ENCODE results near the gene UBE2L5. TPM values are rescaled to one million over a fixed set of nuclear protein-coding genes. Genes with fewer than 3 reads are reported as not detected.

Gene UBE2L5
- total and polyA plus RNA-seq, 2 experiments from 2014 or later, result not detected

DNA sequence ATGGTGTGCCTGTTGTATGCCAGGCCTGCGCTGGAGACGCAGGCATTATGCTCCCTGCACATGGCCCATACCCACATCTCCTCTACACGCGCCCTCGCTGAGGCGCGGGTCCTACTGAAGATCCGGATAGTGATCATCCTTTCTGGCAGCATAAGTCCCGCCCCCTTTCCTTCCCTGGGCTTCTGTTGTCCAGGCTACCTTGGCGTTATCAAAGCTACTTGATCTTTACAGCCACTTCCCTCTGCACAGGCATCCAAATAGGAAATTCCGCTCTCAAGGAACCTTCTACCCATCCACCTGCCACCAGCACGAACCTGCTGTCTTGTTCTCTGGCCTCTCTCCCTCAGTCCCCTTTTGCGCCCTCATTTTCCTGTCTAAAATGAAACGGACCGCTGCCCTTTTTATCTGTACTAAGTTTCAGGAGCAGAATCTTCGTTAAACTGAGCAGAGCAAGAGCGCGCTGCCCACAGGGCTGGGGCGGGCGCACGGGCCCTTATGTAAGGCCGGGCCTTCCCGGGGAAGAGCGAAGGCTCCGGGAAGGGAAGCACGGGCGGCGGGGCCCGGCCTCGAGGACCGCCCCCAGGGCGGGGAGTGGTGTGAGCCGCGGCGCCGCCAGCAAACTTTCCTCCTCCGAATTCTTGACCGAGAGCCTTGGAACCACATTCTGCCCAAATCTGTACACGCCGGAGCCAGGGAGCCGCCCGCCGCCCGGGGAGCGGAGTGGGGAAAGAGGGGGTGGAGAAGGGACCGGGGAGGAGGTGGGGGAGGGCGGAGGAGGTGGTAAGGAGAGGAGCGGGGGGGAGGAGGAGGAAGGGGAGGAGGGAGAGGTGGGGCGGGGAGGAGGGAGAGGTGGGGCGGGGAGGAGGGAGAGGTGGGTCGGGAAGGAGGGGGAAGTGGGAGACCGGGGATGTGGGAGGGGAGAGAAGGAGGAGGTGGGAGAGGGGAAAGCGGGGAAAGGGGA, 920 bp upstream of the UBE2L5 start:
- H3K27me3 ChIP-seq (ENCODE audit: insufficient read depth), result peaks cover 12% of the 10 kb centered on the region; the same call in 1 of the 2 replicates
- peak; percentile 78 for DNase-seq (ENCODE audit: low spot score)
- no peaks in the 10 kb centered on the region for H3K36me3 ChIP-seq (ENCODE audit: insufficient read depth)
- Mint-ChIP-seq H3K9me3 (no peaks in the 10 kb centered on the region; the same call in 2 of the 3 replicates), H3K4me1 (peaks cover 15% of the 10 kb centered on the region), H3K27me3 (ENCODE audit: insufficient read depth, low read depth, poor library complexity) (peaks cover 16% of the 10 kb centered on the region), H3K4me3 (peak overlapping the region; percentile 87), H3K36me3 (ENCODE audit: low read depth) (no peaks in the 10 kb centered on the region), H3K27ac (peak overlapping the region; percentile 90)
- ATAC-seq, result peak; percentile 82
- H3K4me2 ChIP-seq, result peak overlapping the region; percentile 98
- peak overlapping the region; percentile 99 for H3K27ac ChIP-seq (ENCODE audit: low read depth)
- no peaks in the 10 kb centered on the region for H3K79me2 ChIP-seq (replicated peaks; ENCODE audit: insufficient read depth)
- H3K9me2 ChIP-seq (ENCODE audit: insufficient read depth), result no peaks in the 10 kb centered on the region
- peaks cover 10% of the 10 kb centered on the region for H3F3A ChIP-seq (replicated peaks; ENCODE audit: low read depth)
- peak overlapping the region; percentile 98 for H3K4me3 ChIP-seq
- H4K20me1 ChIP-seq (replicated peaks; ENCODE audit: insufficient read depth), result no peaks in the 10 kb centered on the region
- peak overlapping the region; percentile 100 for H2AFZ ChIP-seq
- peak; percentile 30 for TF ChIP-seq POLR2AphosphoS5 (IDR thresholded peaks at IDR 0.05; ENCODE audit: low read depth)
- TF ChIP-seq CREB1 (CRISPR knock-in tag; IDR thresholded peaks at IDR 0.05; ENCODE audit: low read depth), result no peak
- peaks cover 8% of the 10 kb centered on the region for H3K4me1 ChIP-seq (ENCODE audit: insufficient read depth)

DNA sequence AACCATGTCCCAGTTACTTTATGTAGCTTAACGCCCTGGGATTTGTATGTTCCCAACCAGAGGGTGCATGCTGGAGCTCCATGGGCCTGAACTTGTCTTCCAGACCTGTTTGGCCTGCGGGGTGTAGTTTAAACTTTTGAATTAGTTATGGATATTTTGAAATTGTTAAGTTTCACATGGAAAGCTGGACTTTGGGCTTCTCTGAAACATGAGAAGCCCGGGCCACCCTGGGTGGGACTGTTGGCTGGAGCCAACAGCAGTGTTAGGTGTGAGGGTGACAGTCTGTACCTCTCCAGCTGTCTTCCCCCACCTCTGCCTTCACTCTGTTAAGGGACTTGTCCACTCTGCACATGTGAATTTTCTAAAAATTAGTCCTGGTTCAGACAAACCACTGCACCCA, 1.6 kb downstream of the UBE2L5 start:
- Mint-ChIP-seq H3K9me3 (no peaks in the 10 kb centered on the region; the same call in 2 of the 3 replicates), H3K4me1 (peaks cover 15% of the 10 kb centered on the region), H3K4me3 (no peak overlapping the region), H3K36me3 (ENCODE audit: low read depth) (no peaks in the 10 kb centered on the region), H3K27me3 (ENCODE audit: insufficient read depth, low read depth, poor library complexity) (peaks cover 11% of the 10 kb centered on the region), H3K27ac (no peak overlapping the region)
- no peak overlapping the region for H2AFZ ChIP-seq
- DNase-seq (ENCODE audit: low spot score) (no peak), ATAC-seq (no peak)
- H3K4me1 ChIP-seq (ENCODE audit: insufficient read depth), result peaks cover 8% of the 10 kb centered on the region
- no peaks in the 10 kb centered on the region for H3K36me3 ChIP-seq (ENCODE audit: insufficient read depth)
- no peak overlapping the region for H3K4me2 ChIP-seq
- no peak overlapping the region for H3K4me3 ChIP-seq
- TF ChIP-seq, protein P1, sequence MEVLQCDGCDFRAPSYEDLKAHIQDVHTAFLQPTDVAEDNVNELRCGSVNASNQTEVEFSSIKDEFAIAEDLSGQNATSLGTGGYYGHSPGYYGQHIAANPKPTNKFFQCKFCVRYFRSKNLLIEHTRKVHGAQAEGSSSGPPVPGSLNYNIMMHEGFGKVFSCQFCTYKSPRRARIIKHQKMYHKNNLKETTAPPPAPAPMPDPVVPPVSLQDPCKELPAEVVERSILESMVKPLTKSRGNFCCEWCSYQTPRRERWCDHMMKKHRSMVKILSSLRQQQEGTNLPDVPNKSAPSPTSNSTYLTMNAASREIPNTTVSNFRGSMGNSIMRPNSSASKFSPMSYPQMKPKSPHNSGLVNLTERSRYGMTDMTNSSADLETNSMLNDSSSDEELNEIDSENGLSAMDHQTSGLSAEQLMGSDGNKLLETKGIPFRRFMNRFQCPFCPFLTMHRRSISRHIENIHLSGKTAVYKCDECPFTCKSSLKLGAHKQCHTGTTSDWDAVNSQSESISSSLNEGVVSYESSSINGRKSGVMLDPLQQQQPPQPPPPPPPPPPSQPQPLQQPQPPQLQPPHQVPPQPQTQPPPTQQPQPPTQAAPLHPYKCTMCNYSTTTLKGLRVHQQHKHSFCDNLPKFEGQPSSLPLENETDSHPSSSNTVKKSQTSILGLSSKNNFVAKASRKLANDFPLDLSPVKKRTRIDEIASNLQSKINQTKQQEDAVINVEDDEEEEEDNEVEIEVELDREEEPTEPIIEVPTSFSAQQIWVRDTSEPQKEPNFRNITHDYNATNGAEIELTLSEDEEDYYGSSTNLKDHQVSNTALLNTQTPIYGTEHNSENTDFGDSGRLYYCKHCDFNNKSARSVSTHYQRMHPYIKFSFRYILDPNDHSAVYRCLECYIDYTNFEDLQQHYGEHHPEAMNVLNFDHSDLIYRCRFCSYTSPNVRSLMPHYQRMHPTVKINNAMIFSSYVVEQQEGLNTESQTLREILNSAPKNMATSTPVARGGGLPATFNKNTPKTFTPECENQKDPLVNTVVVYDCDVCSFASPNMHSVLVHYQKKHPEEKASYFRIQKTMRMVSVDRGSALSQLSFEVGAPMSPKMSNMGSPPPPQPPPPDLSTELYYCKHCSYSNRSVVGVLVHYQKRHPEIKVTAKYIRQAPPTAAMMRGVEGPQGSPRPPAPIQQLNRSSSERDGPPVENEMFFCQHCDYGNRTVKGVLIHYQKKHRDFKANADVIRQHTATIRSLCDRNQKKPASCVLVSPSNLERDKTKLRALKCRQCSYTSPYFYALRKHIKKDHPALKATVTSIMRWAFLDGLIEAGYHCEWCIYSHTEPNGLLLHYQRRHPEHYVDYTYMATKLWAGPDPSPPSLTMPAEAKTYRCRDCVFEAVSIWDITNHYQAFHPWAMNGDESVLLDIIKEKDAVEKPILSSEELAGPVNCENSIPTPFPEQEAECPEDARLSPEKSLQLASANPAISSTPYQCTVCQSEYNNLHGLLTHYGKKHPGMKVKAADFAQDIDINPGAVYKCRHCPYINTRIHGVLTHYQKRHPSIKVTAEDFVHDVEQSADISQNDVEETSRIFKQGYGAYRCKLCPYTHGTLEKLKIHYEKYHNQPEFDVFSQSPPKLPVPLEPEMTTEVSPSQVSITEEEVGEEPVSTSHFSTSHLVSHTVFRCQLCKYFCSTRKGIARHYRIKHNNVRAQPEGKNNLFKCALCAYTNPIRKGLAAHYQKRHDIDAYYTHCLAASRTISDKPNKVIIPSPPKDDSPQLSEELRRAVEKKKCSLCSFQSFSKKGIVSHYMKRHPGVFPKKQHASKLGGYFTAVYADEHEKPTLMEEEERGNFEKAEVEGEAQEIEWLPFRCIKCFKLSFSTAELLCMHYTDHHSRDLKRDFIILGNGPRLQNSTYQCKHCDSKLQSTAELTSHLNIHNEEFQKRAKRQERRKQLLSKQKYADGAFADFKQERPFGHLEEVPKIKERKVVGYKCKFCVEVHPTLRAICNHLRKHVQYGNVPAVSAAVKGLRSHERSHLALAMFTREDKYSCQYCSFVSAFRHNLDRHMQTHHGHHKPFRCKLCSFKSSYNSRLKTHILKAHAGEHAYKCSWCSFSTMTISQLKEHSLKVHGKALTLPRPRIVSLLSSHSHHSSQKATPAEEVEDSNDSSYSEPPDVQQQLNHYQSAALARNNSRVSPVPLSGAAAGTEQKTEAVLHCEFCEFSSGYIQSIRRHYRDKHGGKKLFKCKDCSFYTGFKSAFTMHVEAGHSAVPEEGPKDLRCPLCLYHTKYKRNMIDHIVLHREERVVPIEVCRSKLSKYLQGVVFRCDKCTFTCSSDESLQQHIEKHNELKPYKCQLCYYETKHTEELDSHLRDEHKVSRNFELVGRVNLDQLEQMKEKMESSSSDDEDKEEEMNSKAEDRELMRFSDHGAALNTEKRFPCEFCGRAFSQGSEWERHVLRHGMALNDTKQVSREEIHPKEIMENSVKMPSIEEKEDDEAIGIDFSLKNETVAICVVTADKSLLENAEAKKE (CRISPR knock-in tag; IDR thresholded peaks at IDR 0.05), result no peak
- no peak for TF ChIP-seq JUNB (IDR thresholded peaks at IDR 0.05; ENCODE audit: unreplicated experiment)
- TF ChIP-seq POLR2AphosphoS5 (IDR thresholded peaks at IDR 0.05; ENCODE audit: low read depth), result no peak
- no peak for TF ChIP-seq STAT1 (IDR thresholded peaks at IDR 0.05; ENCODE audit: unreplicated experiment)
- no peak for TF ChIP-seq EZH2 (IDR thresholded peaks at IDR 0.05; ENCODE audit: low read depth, unreplicated experiment)
- TF ChIP-seq EZH2phosphoT487 (IDR thresholded peaks at IDR 0.05; ENCODE audit: unreplicated experiment), result no peak
- no peak for TF ChIP-seq ZNF331 (CRISPR knock-in tag; IDR thresholded peaks at IDR 0.05; ENCODE audit: low read depth)
- no peak for TF ChIP-seq NANOG (IDR thresholded peaks at IDR 0.05; ENCODE audit: borderline replicate concordance)
- no peak for TF ChIP-seq ZNF114 (CRISPR knock-in tag; IDR thresholded peaks at IDR 0.05)
- no peaks in the 10 kb centered on the region for H3K9me2 ChIP-seq (ENCODE audit: insufficient read depth)
- peaks cover 10% of the 10 kb centered on the region for H3F3A ChIP-seq (replicated peaks; ENCODE audit: low read depth)
- H3K27me3 ChIP-seq (ENCODE audit: insufficient read depth), result peaks cover 12% of the 10 kb centered on the region; the same call in 1 of the 2 replicates
- no peak overlapping the region for H3K27ac ChIP-seq (ENCODE audit: low read depth)
- no peaks in the 10 kb centered on the region for H3K79me2 ChIP-seq (replicated peaks; ENCODE audit: insufficient read depth)
- H4K20me1 ChIP-seq (replicated peaks; ENCODE audit: insufficient read depth), result no peaks in the 10 kb centered on the region
